Neural cell (in vitro differentiated cells): ENCODE results near the gene NDUFS3. TPM values are rescaled to one million over a fixed set of nuclear protein-coding genes. Genes with fewer than 3 reads are reported as not detected.

Source experiments
- H2AFZ ChIP-seq: fragments of 200-600, 300-800 bp; sonication (generic), shearing (Covaris generic); 2 replicates; pipeline ENCODE4 v1.6.0; 2014; ENCODE audit warnings: low read depth, mild to moderate bottlenecking, antibody characterized with exemption, low read length, moderate library complexity
- H3F3A ChIP-seq: fragments of 200-600 bp; shearing (Covaris generic); 2 replicates; pipeline ENCODE4 v1.6.1; 2016; ENCODE audit warnings: mild to moderate bottlenecking, moderate library complexity, mixed read lengths, antibody characterized with exemption, low read length; ENCODE audit not compliant: insufficient read depth, poor library complexity, severe bottlenecking
- H3K27ac ChIP-seq: fragments of 200-600, 300-800 bp; sonication (generic), shearing (Covaris generic); 2 replicates; pipeline ENCODE4 v1.5.1; 2014; ENCODE audit warnings: mild to moderate bottlenecking, low read length, moderate library complexity
- H3K27me3 ChIP-seq: fragments of 300-800, 200-600 bp; sonication (generic), shearing (Covaris generic); 2 replicates; pipeline ENCODE4 v1.6.0; 2014; ENCODE audit warnings: mild to moderate bottlenecking, low read depth, low read length, moderate library complexity; ENCODE audit not compliant: insufficient read depth
- H3K36me3 ChIP-seq: fragments of 300-800, 200-600 bp; sonication (generic), shearing (Covaris generic); 2 replicates; pipeline ENCODE4 v1.5.1; 2014; ENCODE audit warnings: mild to moderate bottlenecking, antibody characterized with exemption, low read length, moderate library complexity; ENCODE audit not compliant: insufficient read depth
- H3K4me2 ChIP-seq: fragments of 300-800, 200-600 bp; sonication (generic), shearing (Covaris generic); 2 replicates; pipeline ENCODE4 v1.6.0; 2014; ENCODE audit warnings: mild to moderate bottlenecking, low read length
- H3K4me3 ChIP-seq: fragments of 300-800, 200-600 bp; sonication (generic), shearing (Covaris generic); 2 replicates; pipeline ENCODE4 v1.5.1; 2014; ENCODE audit warnings: mild to moderate bottlenecking, low read length, moderate library complexity
- H3K79me2 ChIP-seq: fragments of 200-600 bp; shearing (Covaris generic); replicated peaks from 2 replicates; pipeline ENCODE4 v1.6.0; 2014; ENCODE audit warnings: mild to moderate bottlenecking, low read length, moderate library complexity; ENCODE audit not compliant: insufficient read depth
- H3K9ac ChIP-seq: fragments of 300-800, 200-600 bp; sonication (generic), shearing (Covaris generic); 2 replicates; pipeline ENCODE4 v1.6.1; 2016; ENCODE audit warnings: mild to moderate bottlenecking, low read length, mixed read lengths
- H3K9me2 ChIP-seq: fragments of 200-600 bp; shearing (Covaris generic); 2 replicates; pipeline ENCODE4 v1.6.1; 2016; ENCODE audit warnings: mild to moderate bottlenecking, low read length, mixed read lengths; ENCODE audit not compliant: insufficient read depth
- H3K9me3 ChIP-seq: fragments of 200-600, 300-800 bp; sonication (generic), shearing (Covaris generic); 2 replicates; pipeline ENCODE4 v1.6.1; 2016; ENCODE audit warnings: mild to moderate bottlenecking, mixed run types, low read length, moderate library complexity, mixed read lengths
- H4K20me1 ChIP-seq: fragments of 200-600 bp; shearing (Covaris generic); 2 replicates; pipeline ENCODE4 v1.6.1; 2016; ENCODE audit warnings: mild to moderate bottlenecking, mixed run types; ENCODE audit not compliant: insufficient read depth
- EP300 ChIP-seq: fragments of 450-650 bp; conservative IDR thresholded peaks from 2 replicates; pipeline ENCODE4 v1.6.1; 2014; ENCODE audit warnings: antibody characterized with exemption, mild to moderate bottlenecking, moderate library complexity; ENCODE audit not compliant: poor library complexity, severe bottlenecking
- EZH2 ChIP-seq: fragments of 200-600, 300-800 bp; shearing (Covaris generic), sonication (generic); IDR thresholded peaks from 2 replicates; pipeline ENCODE4 v1.6.1; 2014; ENCODE audit warnings: antibody characterized with exemption, low read length, borderline replicate concordance, mild to moderate bottlenecking; ENCODE audit not compliant: insufficient read depth, poor library complexity, severe bottlenecking
- MXI1 ChIP-seq: fragments of 450-650 bp; conservative IDR thresholded peaks from 2 replicates; pipeline ENCODE4 v1.6.1; 2014; ENCODE audit warnings: antibody characterized with exemption, mild to moderate bottlenecking; ENCODE audit not compliant: poor library complexity, severe bottlenecking
- POLR2AphosphoS5 ChIP-seq: IDR thresholded peaks from 2 replicates; pipeline ENCODE4 v1.6.1; 2012
- RAD21 ChIP-seq: fragments of 450-650 bp; conservative IDR thresholded peaks from 2 replicates; pipeline ENCODE4 v1.6.1; 2014; ENCODE audit warnings: antibody characterized with exemption, mild to moderate bottlenecking, moderate library complexity
- SMC3 ChIP-seq: fragments of 450-650 bp; conservative IDR thresholded peaks from 2 replicates; pipeline ENCODE4 v1.6.1; 2014; ENCODE audit warnings: antibody characterized with exemption, mild to moderate bottlenecking, moderate library complexity; ENCODE audit not compliant: poor library complexity
- TAF1 ChIP-seq: IDR thresholded peaks from 2 replicates; pipeline ENCODE4 v1.6.1; 2012; ENCODE audit warnings: low read depth
- polyA plus RNA-seq: library from polyadenylated mRNA; depleted of rRNA; stranded (reverse); fragments of >200 nt; gene quantifications from 2 replicates; pipeline ENCODE4 v1.2.3, GENCODE V29; 2014
- TF ChIP-seq, protein P1 (sequence below): fragments of 450-650 bp; IDR thresholded peaks from 2 replicates; pipeline ENCODE4 v1.5.1; 2014; ENCODE audit warnings: antibody characterized with exemption, mild to moderate bottlenecking, moderate library complexity; ENCODE audit not compliant: poor library complexity, severe bottlenecking
- TF ChIP-seq, protein P2 (sequence below): IDR thresholded peaks from 2 replicates; pipeline ENCODE4 v1.6.1; 2012; ENCODE audit warnings: borderline replicate concordance

Gene NDUFS3
- polyA plus RNA-seq, 1 donor from 2014 or later, result 186 TPM

DNA sequence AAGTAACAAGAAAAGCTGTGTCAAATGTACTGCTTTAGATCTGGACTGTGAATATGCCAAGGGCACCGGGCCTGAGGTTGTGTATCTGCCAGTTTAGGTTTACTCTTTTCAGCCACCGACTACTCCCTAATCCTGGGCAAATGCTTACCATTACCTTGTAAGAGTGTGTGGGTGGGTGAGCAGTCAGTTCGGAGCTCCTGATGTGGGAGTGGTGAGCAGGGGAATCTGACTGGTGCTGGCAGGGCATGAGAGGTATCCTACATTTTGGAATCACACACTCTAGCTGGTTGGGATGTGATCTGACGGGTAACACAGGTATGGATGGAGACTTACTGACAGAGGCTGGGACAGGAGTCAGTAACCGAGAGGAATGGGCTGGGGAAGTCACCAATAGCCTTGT is 5.0 kb downstream of the NDUFS3 start:
- Histone ChIP-seq H3K9ac (no peak overlapping the region), H2AFZ (no peak overlapping the region), H4K20me1 (no peaks in the 10 kb centered on the region), H3K9me3 (no peaks in the 10 kb centered on the region), H3K27me3 (no peaks in the 10 kb centered on the region), H3F3A (no peaks in the 10 kb centered on the region), H3K4me3 (no peak overlapping the region), H3K4me2 (no peak overlapping the region), H3K27ac (no peak overlapping the region), H3K9me2 (no peaks in the 10 kb centered on the region), H3K79me2 (peaks cover 19% of the 10 kb centered on the region), H3K36me3 (peaks cover 4% of the 10 kb centered on the region)
- TF ChIP-seq EZH2 (no peak), EP300 (no peak), TAF1 (no peak), POLR2AphosphoS5 (no peak), SMC3 (no peak), RAD21 (no peak), MXI1 (no peak)
- TF ChIP-seq, protein P1, sequence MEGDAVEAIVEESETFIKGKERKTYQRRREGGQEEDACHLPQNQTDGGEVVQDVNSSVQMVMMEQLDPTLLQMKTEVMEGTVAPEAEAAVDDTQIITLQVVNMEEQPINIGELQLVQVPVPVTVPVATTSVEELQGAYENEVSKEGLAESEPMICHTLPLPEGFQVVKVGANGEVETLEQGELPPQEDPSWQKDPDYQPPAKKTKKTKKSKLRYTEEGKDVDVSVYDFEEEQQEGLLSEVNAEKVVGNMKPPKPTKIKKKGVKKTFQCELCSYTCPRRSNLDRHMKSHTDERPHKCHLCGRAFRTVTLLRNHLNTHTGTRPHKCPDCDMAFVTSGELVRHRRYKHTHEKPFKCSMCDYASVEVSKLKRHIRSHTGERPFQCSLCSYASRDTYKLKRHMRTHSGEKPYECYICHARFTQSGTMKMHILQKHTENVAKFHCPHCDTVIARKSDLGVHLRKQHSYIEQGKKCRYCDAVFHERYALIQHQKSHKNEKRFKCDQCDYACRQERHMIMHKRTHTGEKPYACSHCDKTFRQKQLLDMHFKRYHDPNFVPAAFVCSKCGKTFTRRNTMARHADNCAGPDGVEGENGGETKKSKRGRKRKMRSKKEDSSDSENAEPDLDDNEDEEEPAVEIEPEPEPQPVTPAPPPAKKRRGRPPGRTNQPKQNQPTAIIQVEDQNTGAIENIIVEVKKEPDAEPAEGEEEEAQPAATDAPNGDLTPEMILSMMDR, result no peak
- TF ChIP-seq, protein P2, sequence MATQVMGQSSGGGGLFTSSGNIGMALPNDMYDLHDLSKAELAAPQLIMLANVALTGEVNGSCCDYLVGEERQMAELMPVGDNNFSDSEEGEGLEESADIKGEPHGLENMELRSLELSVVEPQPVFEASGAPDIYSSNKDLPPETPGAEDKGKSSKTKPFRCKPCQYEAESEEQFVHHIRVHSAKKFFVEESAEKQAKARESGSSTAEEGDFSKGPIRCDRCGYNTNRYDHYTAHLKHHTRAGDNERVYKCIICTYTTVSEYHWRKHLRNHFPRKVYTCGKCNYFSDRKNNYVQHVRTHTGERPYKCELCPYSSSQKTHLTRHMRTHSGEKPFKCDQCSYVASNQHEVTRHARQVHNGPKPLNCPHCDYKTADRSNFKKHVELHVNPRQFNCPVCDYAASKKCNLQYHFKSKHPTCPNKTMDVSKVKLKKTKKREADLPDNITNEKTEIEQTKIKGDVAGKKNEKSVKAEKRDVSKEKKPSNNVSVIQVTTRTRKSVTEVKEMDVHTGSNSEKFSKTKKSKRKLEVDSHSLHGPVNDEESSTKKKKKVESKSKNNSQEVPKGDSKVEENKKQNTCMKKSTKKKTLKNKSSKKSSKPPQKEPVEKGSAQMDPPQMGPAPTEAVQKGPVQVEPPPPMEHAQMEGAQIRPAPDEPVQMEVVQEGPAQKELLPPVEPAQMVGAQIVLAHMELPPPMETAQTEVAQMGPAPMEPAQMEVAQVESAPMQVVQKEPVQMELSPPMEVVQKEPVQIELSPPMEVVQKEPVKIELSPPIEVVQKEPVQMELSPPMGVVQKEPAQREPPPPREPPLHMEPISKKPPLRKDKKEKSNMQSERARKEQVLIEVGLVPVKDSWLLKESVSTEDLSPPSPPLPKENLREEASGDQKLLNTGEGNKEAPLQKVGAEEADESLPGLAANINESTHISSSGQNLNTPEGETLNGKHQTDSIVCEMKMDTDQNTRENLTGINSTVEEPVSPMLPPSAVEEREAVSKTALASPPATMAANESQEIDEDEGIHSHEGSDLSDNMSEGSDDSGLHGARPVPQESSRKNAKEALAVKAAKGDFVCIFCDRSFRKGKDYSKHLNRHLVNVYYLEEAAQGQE, result no peak

DNA sequence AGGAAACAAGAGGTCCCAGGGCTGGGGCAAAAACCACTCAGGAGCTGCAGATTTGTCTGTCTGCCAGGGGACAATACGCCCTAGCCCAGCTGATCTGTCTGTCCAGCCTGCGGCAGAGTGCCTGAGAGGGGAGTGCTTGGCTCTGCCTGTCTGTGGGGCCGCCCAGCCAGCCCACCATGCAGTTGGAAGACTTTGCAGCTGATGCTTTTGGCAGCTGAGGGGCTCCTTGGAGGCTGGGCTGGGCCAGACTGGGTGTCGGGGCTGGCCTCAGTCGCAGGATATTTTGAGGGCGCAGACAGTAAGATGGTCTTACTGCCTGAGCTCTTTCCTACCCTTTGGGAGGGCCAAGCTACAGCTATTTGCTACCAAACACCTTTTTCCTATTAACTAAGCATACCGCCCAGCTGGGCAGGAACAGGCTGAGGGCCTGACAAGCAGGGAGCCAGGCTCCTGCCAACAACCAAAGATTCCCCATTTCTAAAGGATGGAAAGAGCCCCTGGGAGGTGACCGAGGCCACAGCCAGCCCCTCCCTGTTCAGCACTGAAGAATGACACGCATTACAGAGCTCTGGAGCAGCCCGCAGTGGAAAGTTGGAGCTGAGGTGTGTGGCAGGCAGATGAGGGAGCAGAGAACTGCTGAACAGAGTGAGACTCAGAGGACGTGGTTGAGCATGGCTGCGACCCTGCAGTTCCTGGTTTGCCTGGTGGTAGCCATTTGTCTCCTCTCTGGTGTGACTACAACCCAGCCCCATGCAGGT is 7.4 kb downstream of the NDUFS3 start, which contains the start of gene FAM180B:
FAM180B (plus strand) TSS at position 581 of the 758 bp plus-strand sequence; CDS start at position 672, 91 bp downstream.
- no peaks in the 10 kb centered on the region for H3K27me3 ChIP-seq
- no peaks in the 10 kb centered on the region for H3K79me2 ChIP-seq
- no peaks in the 10 kb centered on the region for H3K9me2 ChIP-seq
- TF ChIP-seq, protein P1, result no peak
- TF ChIP-seq EZH2, result no peak
- no peak for TF ChIP-seq EP300
- no peak for TF ChIP-seq SMC3
- TF ChIP-seq, protein P2, result no peak
- TF ChIP-seq POLR2AphosphoS5, result no peak
- no peak within 1 kb of the TSS for H3K4me3 ChIP-seq
- no peak within 1 kb of the TSS for H3K4me2 ChIP-seq
- H4K20me1 ChIP-seq, result no peaks in the 10 kb centered on the region
- H3K9ac ChIP-seq, result no peak within 1 kb of the TSS
- H3K9me3 ChIP-seq, result no peaks in the 10 kb centered on the region
- no peaks in the 10 kb centered on the region for H3F3A ChIP-seq
- H2AFZ ChIP-seq, result no peak within 1 kb of the TSS
- H3K36me3 ChIP-seq, result no peaks in the 10 kb centered on the region
- H3K27ac ChIP-seq, result no peak within 1 kb of the TSS
